ENCODE results near the gene ATG4A. TPM values are rescaled to one million over a fixed set of nuclear protein-coding genes. Genes with fewer than 3 reads are reported as not detected.

ATG4A gene
- total and polyA plus RNA-seq, 9 of the 15 experiments (the other 6 are each of a cell fraction or from before 2014, with no cell fraction given) = 7.3 to 24.5 (median 16.6) TPM

GRCh38 chrX:108070891-108071290, 20.7 kb upstream of the ATG4A start:
- Histone ChIP-seq H3K4me1 (replicated peaks in 1 of 2; ENCODE audit: control insufficient read depth in 2 of 2, insufficient read depth in 2 of 2, low read length in 2 of 2) (no peaks in the 10 kb centered on the region), H3K27ac (ENCODE audit: extremely low read depth, low read depth, low read length) (no peak overlapping the region), H4K20me1 (replicated peaks; ENCODE audit: control insufficient read depth, insufficient read depth, low read length) (no peaks in the 10 kb centered on the region), H3K4me2 (ENCODE audit: insufficient read depth, low read length) (no peak overlapping the region), H3K4me3 (no peak overlapping the region), H3K79me2 (ENCODE audit: control insufficient read depth, insufficient read depth, low read length) (no peaks in the 10 kb centered on the region), H3K9ac (ENCODE audit: insufficient read depth in 1 of 2, low read depth in 2 of 2, low read length in 2 of 2) (no peak overlapping the region), H3K9me1 (ENCODE audit: control insufficient read depth, insufficient read depth, low read length) (no peaks in the 10 kb centered on the region), H3K27me3 (ENCODE audit: control insufficient read depth in 2 of 2, insufficient read depth in 2 of 2, low read length in 2 of 2) (no peaks in the 10 kb centered on the region), H3K9me3 (replicated peaks; ENCODE audit: control insufficient read depth, insufficient read depth, low read depth, low read length) (no peaks in the 10 kb centered on the region), H2AFZ (ENCODE audit: low read depth, low read length) (no peak overlapping the region), H3K36me3 (ENCODE audit: control insufficient read depth, insufficient read depth, low read length) (no peaks in the 10 kb centered on the region)
- ATAC-seq = no peak
- in situ Hi-C loops (cut with MboI) (no loop called here), intact Hi-C loops (cut with micrococcal nuclease) (loop anchor here (5.0 to 10.0 kb wide), 4 partner anchors 66 to 396 kb away; partner anchors contain the start of genes NCBP2L and TSC22D3)
- WGBS (ENCODE audit: insufficient coverage, low coverage, missing lambda C conversion rate) = 0% methylated on average over 4 of the region's 4 CpGs
- CTCF ChIA-PET (ENCODE audit: low intra/inter-chr PET ratio) = interaction anchor here (2.3 kb wide), 1 partner anchor 50 kb away, joined by 18 read pairs; no protein-coding TSS in a partner anchor
- TF ChIP-seq HMGN3 (IDR thresholded peaks at IDR 0.05; ENCODE audit: borderline replicate concordance, extremely low read depth, insufficient read length, low read depth, low read length) (no peak), PKNOX1 (IDR thresholded peaks at IDR 0.05) (no peak), CEBPB (tag; IDR thresholded peaks at IDR 0.05) (no peak), ELF4 (CRISPR knock-in tag; IDR thresholded peaks at IDR 0.05) (no peak), ZNF431 (CRISPR knock-in tag; IDR thresholded peaks at IDR 0.05) (no peak), ZNF197 (CRISPR knock-in tag; IDR thresholded peaks at IDR 0.05; ENCODE audit: low read depth) (no peak)
- POLR2A ChIA-PET = no interaction called here
- BruUV-seq (replicated peaks) = no TSS peak
- no peak for DNase-seq (ENCODE audit: extremely low read depth in 1 of 4, low spot score in 3 of 4)
- no peak for FAIRE-seq

Measured in K562 (cell line).